ENCODE data around the gene RBM12.

The RBM12 gene

DNA sequence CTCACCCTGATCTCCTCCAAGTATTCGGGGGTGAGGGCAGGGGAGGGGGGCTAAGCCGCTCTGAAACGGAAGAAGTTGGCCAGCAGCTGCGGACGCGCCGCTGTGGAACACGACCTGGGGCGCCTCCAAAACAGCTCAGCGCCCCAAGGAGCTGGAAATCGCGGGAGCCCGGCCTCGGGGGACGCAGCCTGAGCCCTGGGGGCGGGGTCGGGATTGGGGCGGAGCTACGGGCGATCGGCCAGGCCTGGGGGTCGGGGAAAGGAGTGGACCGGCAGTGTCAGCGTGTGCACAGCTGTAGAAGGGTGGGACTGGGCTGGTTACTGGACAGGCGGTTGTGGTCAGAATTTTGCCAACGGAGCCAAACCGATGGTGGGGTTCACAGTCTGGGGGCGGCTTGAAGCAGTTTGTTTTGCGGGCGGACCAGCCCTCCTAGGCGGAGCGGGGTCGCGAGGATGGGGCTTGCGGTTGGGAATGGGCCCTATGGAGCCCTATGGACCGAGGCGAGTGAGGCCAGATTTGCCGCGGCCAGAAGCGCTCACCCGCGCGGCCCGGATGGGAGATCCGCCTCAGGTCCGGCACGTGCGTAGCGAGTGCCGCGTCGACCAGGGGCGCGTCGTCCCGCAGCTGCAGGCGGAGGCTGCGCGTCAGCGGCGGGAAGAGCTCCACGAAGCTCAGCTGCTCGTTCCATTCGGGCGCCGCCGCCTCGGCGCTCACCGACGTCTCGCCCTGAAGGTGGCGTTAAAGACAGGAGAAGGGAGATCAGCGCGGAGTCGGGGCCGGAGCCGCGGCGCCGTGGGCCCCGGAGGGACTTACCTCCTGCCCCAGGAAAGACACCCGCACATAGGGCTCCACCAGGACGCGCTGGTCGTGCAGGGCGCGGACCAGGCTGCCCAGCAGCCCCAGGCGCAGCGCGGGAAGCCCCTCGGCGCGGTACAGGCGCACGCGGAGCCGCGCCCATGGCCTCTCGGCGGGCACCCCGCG lies 63.4 kb downstream of the RBM12 start:
- DNase-seq (ENCODE audit: low read depth in 2 of 2, low spot score in 1 of 2): peak; percentile 40 to 60

- DNase-seq (ENCODE audit: low read depth in 2 of 2, low spot score in 1 of 2): no peak
These were observed 64.3 kb downstream of the RBM12 start for GRCh38 chr20:35600176-35600992.

- DNase-seq (ENCODE audit: low read depth in 2 of 2, low spot score in 1 of 2): no peak
These were observed 65.0 kb downstream of the RBM12 start for GRCh38 chr20:35599776-35600120.

All from stimulated activated CD8-positive, alpha-beta memory T cell treated with anti-CD3 and anti-CD28 coated beads, Interleukin-4, amount 100 ng/mL, for 4 hours (primary cell).